H1 (cell line): ENCODE measurements around the gene EFCAB8. TPM values are rescaled to one million over a fixed set of nuclear protein-coding genes. Genes with fewer than 3 reads are reported as not detected.

Experiments used
- CTCF ChIA-PET: fragments of 300-600 bp; sonication (Branson Sonifier 250); formaldehyde crosslinking; loops from one replicate; lab custom pipeline; 2021; ENCODE audit not compliant: partially characterized antibody; lab: Charles Lee
- POLR2A ChIA-PET: fragments of 300-600 bp; sonication (Branson Sonifier 250); formaldehyde crosslinking; loops from one replicate; lab custom pipeline; 2021; ENCODE audit warnings: inconsistent platforms; ENCODE audit not compliant: partially characterized antibody; lab: Charles Lee
- DNase-seq, 2 experiments: peaks; one replicate each; pipeline versions ENCODE4 v3.0.0 to v3.0.0-alpha.2; 2010 to 2022; ENCODE audit warnings: low spot score in 2 of 2, low read depth in 1 of 2, mixed read lengths in 1 of 2
- FAIRE-seq: peaks from 2 replicates; lab custom pipeline; 2011; peaks lifted over from hg19 to GRCh38; lab: Jason Lieb, UNC
- H2AFZ ChIP-seq: 2 replicates; pipeline ENCODE4 v1.8.1; 2012; ENCODE audit warnings: low read length, inconsistent platforms
- H2AK5ac ChIP-seq: 2 replicates; pipeline ENCODE4 v1.6.1; 2013; ENCODE audit warnings: low read depth, low read length
- H2BK120ac ChIP-seq: replicated peaks from 2 replicates; pipeline ENCODE3; 2013; ENCODE audit warnings: low read depth, low read length, inconsistent platforms
- H2BK12ac ChIP-seq: 2 replicates; pipeline ENCODE4 v1.6.1; 2013; ENCODE audit warnings: low read depth, low read length
- H2BK15ac ChIP-seq: 2 replicates; pipeline ENCODE4 v1.6.1; 2013; ENCODE audit warnings: low read length
- H2BK20ac ChIP-seq: 2 replicates; pipeline ENCODE4 v1.6.1; 2013; ENCODE audit warnings: low read length
- H2BK5ac ChIP-seq: 2 replicates; pipeline ENCODE4 v1.6.1; 2013; ENCODE audit warnings: low read depth, low read length
- H3K14ac ChIP-seq: 2 replicates; pipeline ENCODE4 v1.6.1; 2013; ENCODE audit warnings: inconsistent platforms; ENCODE audit not compliant: insufficient read length
- H3K18ac ChIP-seq: 2 replicates; pipeline ENCODE4 v1.6.1; 2013; ENCODE audit warnings: low read length; ENCODE audit errors: extremely low read depth
- H3K23ac ChIP-seq: 2 replicates; pipeline ENCODE4 v1.6.1; 2013; ENCODE audit warnings: inconsistent platforms; ENCODE audit not compliant: insufficient read length
- H3K23me2 ChIP-seq: 2 replicates; pipeline ENCODE4 v1.6.1; 2013; ENCODE audit warnings: low read depth, low read length
- H3K27ac ChIP-seq: 2 replicates; pipeline ENCODE4 v1.6.1; 2011; ENCODE audit warnings: low read depth, low read length, inconsistent platforms
- H3K27me3 ChIP-seq, 4 experiments: replicated peaks in 1 of 4; 1 replicate in 1 of 4; 2 replicates in 3 of 4; pipeline versions ENCODE4 v1.6.1 to v1.8.1; 2011 to 2013; ENCODE audit warnings: low read length in 3 of 4, mild to moderate bottlenecking in 3 of 4, inconsistent platforms in 2 of 4, mixed read lengths in 2 of 4, moderate library complexity in 1 of 4; ENCODE audit not compliant: control insufficient read depth in 3 of 4, insufficient read depth in 3 of 4; ENCODE audit errors: extremely low read depth in 1 of 4
- H3K36me3 ChIP-seq, 4 experiments: 2 replicates each; pipeline versions ENCODE4 v1.6.1 to v1.8.1; 2011 to 2013; ENCODE audit warnings: mild to moderate bottlenecking in 4 of 4, low read length in 3 of 4, moderate library complexity in 2 of 4, control low read depth in 1 of 4, inconsistent platforms in 1 of 4; ENCODE audit not compliant: insufficient read depth in 4 of 4, control insufficient read depth in 2 of 4
- H3K4ac ChIP-seq: replicated peaks from 2 replicates; pipeline ENCODE3; 2013; ENCODE audit warnings: low read length, low read depth, mixed read lengths, inconsistent platforms; ENCODE audit not compliant: insufficient read length
- H3K4me1 ChIP-seq, 4 experiments: replicated peaks in 1 of 4; 1 replicate in 1 of 4; 2 replicates in 3 of 4; pipeline versions ENCODE4 v1.6.1 to v1.8.1; 2011 to 2013; ENCODE audit warnings: low read length in 3 of 4, inconsistent platforms in 2 of 4, mixed read lengths in 1 of 4; ENCODE audit not compliant: insufficient read depth in 4 of 4, control insufficient read depth in 3 of 4
- H3K4me2 ChIP-seq, 2 experiments: 2 replicates each; pipeline versions ENCODE4 v1.6.1 to v1.8.1; 2011 to 2013; ENCODE audit warnings: low read depth in 2 of 2, low read length in 2 of 2, control low read depth in 1 of 2, inconsistent platforms in 1 of 2, mild to moderate bottlenecking in 1 of 2; ENCODE audit not compliant: insufficient read depth in 1 of 2
- H3K4me3 ChIP-seq, 4 experiments: fragments of 200-600, 300-600 bp in 1 of 4; sonication (generic), shearing (Covaris generic), sonication (Bioruptor Twin) in 1 of 4; 2 replicates each; pipeline versions ENCODE4 v1.5.1 to v1.8.1; 2011 to 2016; ENCODE audit warnings: low read length in 4 of 4, low read depth in 3 of 4, control low read depth in 2 of 4, inconsistent platforms in 2 of 4, mild to moderate bottlenecking in 2 of 4, mixed read lengths in 1 of 4, moderate library complexity in 1 of 4; ENCODE audit not compliant: insufficient read depth in 2 of 4; ENCODE audit errors: extremely low read depth in 1 of 4
- H3K56ac ChIP-seq: replicated peaks from 2 replicates; pipeline ENCODE3; 2013; ENCODE audit warnings: low read depth, mild to moderate bottlenecking, mixed read lengths, low read length, inconsistent platforms; ENCODE audit not compliant: insufficient read length
- H3K79me1 ChIP-seq: 2 replicates; pipeline ENCODE4 v1.6.1; 2013; ENCODE audit warnings: low read depth, low read length, control low read depth
- H3K79me2 ChIP-seq, 2 experiments: 2 replicates each; pipeline versions ENCODE4 v1.6.1 to v1.8.1; 2012 to 2013; ENCODE audit warnings: low read length in 2 of 2, mild to moderate bottlenecking in 2 of 2, inconsistent platforms in 1 of 2; ENCODE audit not compliant: insufficient read depth in 2 of 2, control insufficient read depth in 1 of 2
- H3K9ac ChIP-seq, 4 experiments: replicated peaks in 1 of 4; 1 replicate in 1 of 4; 2 replicates in 3 of 4; pipeline versions ENCODE4 v1.6.1 to v1.8.1; 2011 to 2013; ENCODE audit warnings: low read depth in 3 of 4, low read length in 3 of 4, control low read depth in 2 of 4, mild to moderate bottlenecking in 2 of 4, moderate library complexity in 2 of 4, inconsistent platforms in 1 of 4; ENCODE audit errors: extremely low read depth in 1 of 4
- H3K9me3 ChIP-seq, 2 experiments: 2 replicates each; pipeline versions ENCODE4 v1.6.1 to v1.8.1; 2012 to 2013; ENCODE audit warnings: mild to moderate bottlenecking in 2 of 2, moderate library complexity in 2 of 2, control low read depth in 1 of 2, inconsistent platforms in 1 of 2, low read depth in 1 of 2, low read length in 1 of 2, mixed read lengths in 1 of 2; ENCODE audit not compliant: insufficient read depth in 2 of 2
- H4K20me1 ChIP-seq, 2 experiments: replicated peaks in 1 of 2; 2 replicates each; pipeline versions ENCODE3 to v1.8.1; 2011 to 2013; ENCODE audit warnings: inconsistent platforms in 2 of 2, low read length in 2 of 2, mild to moderate bottlenecking in 1 of 2; ENCODE audit not compliant: insufficient read depth in 2 of 2, control insufficient read depth in 1 of 2
- H4K5ac ChIP-seq: 2 replicates; pipeline ENCODE4 v1.6.1; 2013; ENCODE audit warnings: low read length, low read depth, mixed read lengths, inconsistent platforms; ENCODE audit not compliant: insufficient read length
- H4K8ac ChIP-seq: 2 replicates; pipeline ENCODE4 v1.8.0; 2013; ENCODE audit warnings: mild to moderate bottlenecking, moderate library complexity, low read length, inconsistent platforms; ENCODE audit not compliant: insufficient read depth; ENCODE audit errors: extremely low read depth
- H4K91ac ChIP-seq: replicated peaks from 2 replicates; pipeline ENCODE3; 2013; ENCODE audit warnings: low read length, mixed read lengths, inconsistent platforms; ENCODE audit not compliant: insufficient read length
- CTBP2 ChIP-seq: IDR thresholded peaks from 2 replicates; pipeline ENCODE4 v1.7.0; 2011; ENCODE audit warnings: borderline replicate concordance, mild to moderate bottlenecking, moderate library complexity, mixed read lengths, low read length; ENCODE audit not compliant: insufficient read depth, insufficient read length
- RAD21 ChIP-seq, 2 experiments: IDR thresholded peaks in 1 of 2; conservative IDR thresholded peaks in 1 of 2; 2 replicates each; pipeline ENCODE4 v1.6.1; 2011; ENCODE audit warnings: low read depth in 2 of 2, low read length in 2 of 2, improper control_type of control experiment in 1 of 2, inconsistent platforms in 1 of 2, mild to moderate bottlenecking in 1 of 2, moderate library complexity in 1 of 2
- WGBS, 2 experiments: shearing (Covaris generic) in 1 of 2; methylation state at CpG; one replicate each; pipeline versions ENCODE4 v1.1.6 to v1.1.7; 2013 to 2015; ENCODE audit warnings: low lambda C conversion rate in 2 of 2, mixed read lengths in 2 of 2, inconsistent platforms in 1 of 2, low coverage in 1 of 2, missing lambda C conversion rate in 1 of 2; ENCODE audit not compliant: insufficient replicate concordance in 2 of 2, insufficient coverage in 1 of 2, insufficient read length in 1 of 2; ENCODE audit errors: extremely low coverage in 1 of 2, missing lambda C conversion rate in 1 of 2; 5-methylcytosine and 5-hydroxymethylcytosine counted together
- polyA plus RNA-seq, 7 experiments: library from polyadenylated mRNA; depleted of rRNA in 3 of 7; stranded (reverse) in 5 of 7; unstranded in 2 of 7; fragments of >200 nt in 5 of 7; fragments of 200-250 nt in 2 of 7; gene quantifications; 1 replicate in 5 of 7; 2 replicates in 1 of 7; 4 replicates in 1 of 7; pipeline versions ENCODE4 v1.2.1 to v1.2.3, GENCODE V29; 2011 to 2013; ENCODE audit warnings: missing spikeins in 2 of 7, mixed read lengths in 2 of 7
- total RNA-seq: library from RNA; stranded (reverse); fragmentation: NEBNext Ultra II Directional; extraction: Animal tissue kit (Norgen Biotek cat#: 25700); gene quantifications from 2 replicates; pipeline ENCODE4 v1.2.1, GENCODE V29; 2021

Gene EFCAB8
- total and polyA plus RNA-seq, 2 of the 8 experiments (the other 6 are each of a cell fraction or from before 2014, with no cell fraction given): 0.06 to 0.20 TPM

- 80% methylated on average over 5 of the region's 11 CpGs; no CpG with 5 or more reads in 1 of the 2 experiments for WGBS, 2 experiments
- no peak for TF ChIP-seq CTBP2
- TF ChIP-seq RAD21 (IDR thresholded peaks at IDR 0.05 in 1 of 2, conservative IDR thresholded peaks at IDR 0.05 in 1 of 2; ENCODE audit: low read depth in 2 of 2, low read length in 2 of 2): no peak
These were observed 128.5 kb downstream of the EFCAB8 start for GRCh38 chr20:32987044-32987825.

More at GRCh38 chr20:32987044-32987825, 128.5 kb downstream of the EFCAB8 start:
- H2BK15ac ChIP-seq: no peak overlapping the region
- H3K56ac ChIP-seq: no peak overlapping the region
- H3K23ac ChIP-seq: no peak overlapping the region
- H2AFZ ChIP-seq: no peak overlapping the region
- no peaks in the 10 kb centered on the region for H3K9me3 ChIP-seq
- H3K4me1 ChIP-seq: no peaks in the 10 kb centered on the region; a peak in 1 of 7 replicates
- H4K91ac ChIP-seq: no peak overlapping the region
- DNase-seq (no peak), FAIRE-seq (no peak)
- no peaks in the 10 kb centered on the region for H3K36me3 ChIP-seq
- no peaks in the 10 kb centered on the region for H4K20me1 ChIP-seq
- peak overlapping the region; percentile 62; the same call in 1 of the 2 replicates for H4K8ac ChIP-seq
- H3K27ac ChIP-seq: no peak overlapping the region
- H2BK12ac ChIP-seq: no peak overlapping the region
- H3K4me3 ChIP-seq: no peak overlapping the region
- H3K79me2 ChIP-seq: no peaks in the 10 kb centered on the region
- no peaks in the 10 kb centered on the region for H3K27me3 ChIP-seq
- no peak overlapping the region for H2BK5ac ChIP-seq
- no peak overlapping the region for H2AK5ac ChIP-seq
- no peak overlapping the region for H3K4ac ChIP-seq
- no peak overlapping the region for H3K14ac ChIP-seq
- no peak overlapping the region for H3K18ac ChIP-seq
- no peak overlapping the region for H3K4me2 ChIP-seq
- H3K9ac ChIP-seq: no peak overlapping the region
- H2BK120ac ChIP-seq: no peak overlapping the region
- ChIA-PET CTCF (interaction anchor here (1.2 to 5.4 kb wide), 7 partner anchors 8 to 225 kb away, joined by 3 to 53 read pairs (median 11); partner anchors contain the start of gene SUN5), POLR2A (interaction anchor here (1.1 kb wide), 1 partner anchor 11 kb away, joined by 3 read pairs; no protein-coding TSS in a partner anchor)
- no peaks in the 10 kb centered on the region for H3K23me2 ChIP-seq
- H2BK20ac ChIP-seq: no peak overlapping the region
- no peaks in the 10 kb centered on the region for H3K79me1 ChIP-seq
- H4K5ac ChIP-seq: no peak overlapping the region
